Left ventricle myocardium superior (tissue), 1 donor: ENCODE measurements around the gene LYAR. TPM values are rescaled to one million over a fixed set of nuclear protein-coding genes. Genes with fewer than 3 reads are reported as not detected.

ENCODE experiments used
- ATAC-seq: fragments of 200-7000 bp; cut with Tn5 transposase; one replicate; pipeline ENCODE4 v1.9.1; 2020; ENCODE audit warnings: mild to moderate bottlenecking, moderate library complexity
- DNase-seq: peaks from one replicate; pipeline ENCODE4 v3.0.0-alpha.2; 2020
- intact Hi-C: fragments of 100-400 bp; cut with micrococcal nuclease; formaldehyde crosslinking; loops from one replicate; pipeline ENCODE4 v1.11.0; 2022
- total RNA-seq: library from RNA; stranded (reverse); fragmentation: NEBNext Ultra II Directional; extraction: Animal tissue kit (Norgen Biotek cat#: 25700); gene quantifications from one replicate; pipeline ENCODE4 v1.2.1, GENCODE V29; 2021
- donor health status: DM: no; HTN: yes; CAD: no; lungs with severe emphysema.

Gene LYAR
- total RNA-seq, 1 donor from 2014 or later: 10.0 TPM

DNA sequence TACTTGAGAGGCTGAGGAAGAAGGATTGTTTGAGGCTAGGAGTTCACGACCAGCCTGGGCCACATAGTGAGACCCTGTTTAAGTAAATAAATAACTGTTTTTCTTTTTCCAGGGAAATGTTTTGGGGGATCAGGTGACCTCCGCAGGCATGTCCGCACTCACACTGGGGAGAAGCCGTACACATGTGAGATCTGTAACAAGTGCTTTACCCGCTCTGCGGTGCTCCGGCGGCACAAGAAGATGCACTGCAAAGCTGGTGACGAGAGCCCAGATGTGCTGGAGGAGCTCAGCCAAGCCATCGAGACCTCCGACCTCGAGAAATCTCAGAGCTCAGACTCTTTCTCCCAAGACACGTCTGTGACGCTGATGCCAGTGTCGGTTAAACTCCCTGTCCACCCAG lies 30.6 kb upstream of the LYAR start:
- ATAC-seq: no peak
- intact Hi-C loops: no loop called here
- no peak for DNase-seq

DNA sequence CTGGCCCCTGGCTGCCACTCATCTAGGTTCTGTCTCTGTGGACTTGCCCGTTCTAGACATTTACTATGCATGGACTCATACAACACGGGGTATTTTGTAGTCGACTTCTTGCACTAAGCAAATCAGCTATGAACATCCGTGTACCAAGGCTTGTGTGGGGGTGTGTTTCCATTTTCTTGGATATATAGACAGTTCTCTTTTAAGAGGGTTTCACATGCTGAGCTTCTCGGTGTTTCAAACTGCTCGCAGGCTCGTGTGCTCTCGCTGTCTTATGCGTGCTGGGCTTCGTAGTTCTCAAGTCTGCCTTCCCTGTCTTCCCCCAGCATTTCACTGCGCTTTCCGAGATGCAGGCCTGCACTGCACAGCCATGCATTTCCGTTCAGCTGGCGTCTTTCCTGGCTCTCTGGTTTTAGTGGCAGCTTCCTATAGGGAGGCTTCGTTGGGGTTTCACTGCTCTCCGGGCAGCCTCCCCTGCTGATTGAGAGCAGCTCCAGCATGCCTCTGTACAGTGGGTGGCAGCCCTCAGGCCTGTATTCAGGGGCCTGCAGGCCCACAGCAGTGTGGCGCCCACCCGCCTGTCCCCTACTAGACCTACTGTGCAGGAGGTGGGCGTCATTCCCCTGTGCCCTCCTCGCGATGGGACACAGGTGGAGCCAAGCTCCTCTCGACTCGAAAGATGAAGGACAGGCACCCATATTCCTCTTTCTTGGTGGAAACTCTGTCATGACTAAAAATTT lies 27.7 kb upstream of the LYAR start:
- no peak for DNase-seq
- intact Hi-C loops: no loop called here
- no peak for ATAC-seq

DNA sequence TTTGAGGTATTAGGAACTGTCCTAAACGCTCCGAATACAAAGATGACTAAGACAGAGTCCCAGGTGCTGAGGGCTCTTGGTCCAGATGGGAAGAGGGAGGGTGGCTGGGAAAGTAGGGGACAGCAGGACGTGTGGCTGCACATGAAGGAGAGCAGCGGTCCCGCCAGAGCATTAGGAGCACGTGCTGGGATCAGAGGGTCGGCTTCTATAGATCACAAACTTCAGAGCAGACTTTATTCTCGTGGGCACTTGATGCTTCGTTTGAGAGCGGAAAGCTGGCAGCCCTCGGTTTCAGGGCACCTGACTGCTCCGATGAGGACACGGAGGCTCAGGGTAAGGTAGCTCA lies 26.2 kb upstream of the LYAR start:
- ATAC-seq (no peak), DNase-seq (no peak)
- intact Hi-C loops: no loop called here

DNA sequence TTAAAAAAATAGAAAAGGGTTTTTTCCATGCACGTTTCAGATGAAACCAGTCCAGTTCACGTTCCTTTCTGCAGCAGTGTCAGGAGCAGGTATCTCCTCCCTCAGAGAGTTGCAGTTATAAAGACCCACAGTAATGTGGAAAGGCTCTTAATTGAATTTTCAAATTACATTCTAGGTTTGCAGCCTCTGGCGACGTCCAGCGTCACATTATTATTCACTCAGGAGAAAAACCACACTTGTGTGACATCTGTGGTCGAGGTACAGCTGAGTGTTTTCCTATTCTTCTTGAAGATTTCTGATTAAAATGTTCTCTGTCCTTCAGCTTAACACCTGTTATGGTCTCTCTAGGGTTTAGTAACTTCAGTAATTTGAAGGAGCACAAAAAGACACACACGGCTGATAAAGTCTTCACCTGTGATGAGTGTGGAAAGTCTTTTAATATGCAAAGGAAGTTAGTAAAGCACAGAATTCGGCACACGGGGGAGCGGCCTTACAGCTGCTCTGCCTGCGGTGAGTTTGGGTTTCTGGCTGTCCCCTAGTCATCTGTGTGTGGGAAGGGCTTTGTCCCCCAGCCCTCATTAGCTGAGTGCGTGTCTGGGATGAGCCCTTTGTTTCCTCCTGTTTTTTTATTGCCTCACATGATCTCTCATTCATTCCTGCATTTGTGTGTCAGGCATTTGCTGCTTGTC lies 25.7 kb upstream of the LYAR start:
- ATAC-seq: no peak
- intact Hi-C loops: no loop called here
- no peak for DNase-seq

DNA sequence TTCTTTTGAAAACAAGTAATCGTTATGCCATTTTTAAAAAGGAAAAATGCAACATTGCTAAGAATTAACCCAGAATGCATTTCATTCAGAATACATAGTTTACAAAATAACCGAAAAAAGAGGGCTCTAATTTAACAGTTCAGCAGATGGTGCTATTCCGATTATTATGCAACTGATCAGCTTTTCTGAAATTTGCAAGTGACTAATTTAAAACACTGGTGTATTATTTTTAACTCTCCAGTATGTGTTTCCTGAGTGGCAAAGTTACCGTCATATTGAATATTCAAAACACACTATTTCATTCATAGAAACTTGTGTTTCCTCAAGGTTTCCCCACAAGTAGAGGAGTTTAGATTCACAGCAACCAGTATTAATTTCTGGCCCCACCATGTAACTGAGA lies 21.2 kb upstream of the LYAR start:
- no peak for DNase-seq
- intact Hi-C loops: no loop called here
- ATAC-seq: no peak

DNA sequence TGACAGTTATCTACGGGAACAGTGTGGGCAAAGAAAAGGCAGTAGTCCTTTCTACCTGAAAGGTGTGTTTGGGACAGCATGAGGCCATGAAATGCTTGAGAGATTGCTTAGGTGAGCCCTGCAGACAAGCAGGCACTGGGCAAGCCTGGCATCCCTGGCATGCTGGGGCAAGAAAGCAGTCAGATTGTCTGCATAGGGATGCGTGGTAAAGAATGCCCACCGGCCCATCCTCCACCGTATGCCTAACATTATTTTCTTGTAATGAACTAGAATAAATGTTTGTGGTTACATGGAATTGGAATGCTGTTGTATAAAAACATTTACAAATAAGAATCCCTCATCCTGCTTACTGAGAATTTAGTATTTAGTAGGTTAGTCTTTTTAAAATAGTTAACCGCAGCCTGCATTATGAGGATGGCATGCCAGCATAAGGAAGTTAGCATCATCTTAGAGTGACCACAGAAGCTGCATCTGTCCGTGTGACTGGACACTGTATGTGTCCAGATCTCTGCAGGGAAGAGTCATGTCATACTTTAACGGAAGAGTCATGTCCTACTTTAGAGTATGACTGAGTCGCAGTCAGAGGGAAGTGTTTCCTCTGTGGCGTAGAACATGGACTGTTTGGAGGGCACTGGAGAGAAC lies 19.0 kb upstream of the LYAR start:
- ATAC-seq (peak; percentile 37), DNase-seq (no peak)
- intact Hi-C loops: no loop called here

DNA sequence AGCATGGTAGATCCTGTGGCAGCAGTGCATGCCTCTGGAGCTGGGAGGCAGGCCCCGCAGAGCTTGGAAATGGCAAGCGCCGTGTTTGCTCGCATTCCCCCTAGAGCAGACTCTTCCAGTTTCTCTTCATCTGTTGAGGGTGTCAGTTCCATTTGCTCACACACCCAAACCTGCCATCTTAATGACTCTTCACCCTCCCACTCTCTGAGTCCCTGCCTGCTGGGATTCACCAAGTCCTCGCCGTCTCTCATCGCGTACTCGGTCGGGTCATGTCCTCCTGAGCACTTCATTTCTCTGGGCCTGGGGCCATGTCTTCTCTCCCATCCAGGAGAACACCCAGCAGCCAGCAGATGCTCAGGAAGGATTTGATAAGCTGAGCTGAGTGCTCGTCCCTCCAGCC lies 17.0 kb upstream of the LYAR start:
- DNase-seq (no peak), ATAC-seq (no peak)
- intact Hi-C loops: no loop called here

DNA sequence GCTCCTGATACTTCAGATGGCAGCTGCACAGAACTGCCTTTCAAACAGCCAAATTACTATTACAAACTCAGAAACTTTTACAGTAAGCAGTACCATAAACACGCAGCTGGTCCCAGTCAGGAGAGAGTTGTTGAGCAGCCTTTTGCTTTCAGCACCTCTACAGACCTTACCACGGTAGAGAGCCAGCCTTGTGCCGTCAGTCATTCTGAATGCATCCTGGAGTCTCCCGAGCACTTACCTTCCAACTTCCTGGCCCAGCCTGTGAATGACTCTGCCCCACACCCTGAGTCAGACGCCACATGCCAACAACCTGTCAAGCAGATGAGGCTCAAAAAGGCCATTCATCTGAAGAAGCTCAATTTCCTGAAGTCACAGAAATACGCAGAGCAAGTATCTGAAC lies 12.5 kb upstream of the LYAR start:
- DNase-seq: no peak
- ATAC-seq: peak; percentile 48

DNA sequence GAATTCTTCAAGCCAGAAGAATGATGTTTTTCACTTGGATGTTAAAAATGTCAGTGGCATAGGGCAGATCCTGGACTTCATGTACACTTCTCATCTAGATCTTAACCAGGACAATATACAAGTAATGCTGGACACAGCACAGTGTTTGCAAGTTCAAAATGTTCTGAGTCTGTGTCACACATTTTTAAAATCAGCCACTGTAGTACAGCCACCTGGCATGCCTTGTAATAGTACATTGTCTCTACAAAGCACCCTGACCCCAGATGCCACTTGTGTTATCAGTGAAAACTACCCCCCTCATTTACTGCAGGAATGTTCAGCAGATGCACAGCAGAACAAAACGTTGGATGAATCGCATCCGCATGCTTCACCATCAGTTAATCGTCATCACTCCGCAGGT lies 12.0 kb upstream of the LYAR start:
- ATAC-seq: peak; percentile 70
- intact Hi-C loops: no loop called here
- no peak for DNase-seq

More for the DNA sequence above, 12.5 kb upstream of the LYAR start:
- intact Hi-C loops: no loop called here

DNA sequence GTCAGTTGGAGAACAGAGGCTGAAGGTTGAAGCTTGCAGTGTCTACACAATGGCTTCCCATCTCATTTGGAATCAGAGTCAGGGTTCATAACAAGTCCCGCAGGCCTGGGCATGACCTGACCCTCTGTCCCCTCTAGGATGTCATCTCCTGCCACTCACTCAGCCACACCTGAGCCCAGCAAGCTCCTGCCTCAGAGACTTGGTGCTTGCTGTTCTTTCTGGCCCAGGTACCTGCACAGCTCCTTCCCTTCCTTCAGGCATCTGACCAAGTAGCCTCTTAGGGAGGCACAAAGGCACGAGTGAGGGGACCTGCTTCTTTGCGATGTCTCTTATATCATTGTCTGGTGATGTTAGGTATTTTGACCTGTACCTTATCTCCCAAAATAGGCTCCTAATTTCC lies 9.1 kb upstream of the LYAR start:
- DNase-seq (no peak), ATAC-seq (no peak)
- intact Hi-C loops: no loop called here

DNA sequence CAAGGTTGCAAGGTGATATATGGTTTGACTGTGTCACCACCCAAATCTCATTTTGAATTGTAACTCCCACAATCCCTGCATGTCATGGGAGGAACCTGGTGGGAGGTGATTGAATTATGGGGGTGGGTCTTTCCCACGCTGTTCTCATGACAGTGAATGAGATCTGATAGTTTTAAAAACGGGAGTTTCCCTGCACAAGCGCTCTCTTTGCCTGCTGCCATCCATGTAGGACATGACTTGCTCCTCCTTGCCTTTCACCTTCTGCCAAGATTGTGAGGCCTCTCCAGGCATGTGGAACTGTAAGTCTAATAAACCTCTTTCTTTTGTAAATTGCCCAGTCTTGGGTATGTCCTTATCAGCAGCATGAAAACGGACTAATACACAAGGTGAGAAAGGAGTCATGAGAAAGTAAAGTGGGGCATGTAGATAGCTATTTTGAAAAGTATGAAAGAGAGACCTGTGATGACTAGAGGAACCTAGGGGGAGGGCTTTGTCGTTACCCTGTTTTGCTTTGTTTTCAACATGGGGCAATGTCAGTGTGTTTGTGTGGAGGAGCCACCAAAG lies 6.4 kb upstream of the LYAR start:
- DNase-seq: no peak
- ATAC-seq: no peak
- intact Hi-C loops: no loop called here

DNA sequence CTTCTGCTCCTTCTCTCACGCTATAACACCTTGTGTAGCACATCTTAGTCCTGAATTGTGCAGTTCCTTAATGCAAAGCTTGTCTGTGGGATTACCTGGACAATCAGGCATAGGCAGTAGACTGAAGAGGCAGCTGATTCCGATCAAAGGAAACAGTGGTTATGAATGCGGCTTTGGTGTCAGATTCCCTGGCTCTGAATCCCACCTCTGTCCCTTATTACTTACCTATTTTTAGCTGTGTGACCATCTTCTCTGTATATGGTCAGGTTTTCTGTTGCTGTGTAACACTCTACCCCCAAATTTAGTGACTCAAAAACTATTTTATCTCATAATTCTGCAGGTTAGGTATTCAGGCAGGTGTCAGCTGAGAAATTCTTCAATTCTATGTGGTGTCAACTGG lies 3.3 kb upstream of the LYAR start:
- no peak for ATAC-seq
- no peak for DNase-seq
- intact Hi-C loops: no loop called here

DNA sequence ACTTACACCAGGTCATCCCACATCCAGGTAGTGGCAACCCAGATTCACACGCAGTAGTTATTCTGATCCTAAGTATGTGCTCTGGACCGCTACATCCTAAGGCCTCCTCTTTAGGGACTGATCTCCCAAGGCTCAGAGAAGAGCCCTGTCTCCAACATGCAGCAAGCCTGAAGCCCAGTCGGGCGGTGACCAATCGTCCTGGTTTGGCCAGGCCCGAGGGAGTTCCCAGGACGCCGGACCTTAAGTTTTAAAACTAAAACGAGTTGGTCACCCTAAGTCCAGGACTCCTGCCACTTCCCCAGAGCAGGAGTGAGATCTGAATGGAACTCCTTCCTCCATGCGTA lies 385 bp downstream of the LYAR start:
- intact Hi-C loops: no loop called here
- ATAC-seq: no peak

DNA sequence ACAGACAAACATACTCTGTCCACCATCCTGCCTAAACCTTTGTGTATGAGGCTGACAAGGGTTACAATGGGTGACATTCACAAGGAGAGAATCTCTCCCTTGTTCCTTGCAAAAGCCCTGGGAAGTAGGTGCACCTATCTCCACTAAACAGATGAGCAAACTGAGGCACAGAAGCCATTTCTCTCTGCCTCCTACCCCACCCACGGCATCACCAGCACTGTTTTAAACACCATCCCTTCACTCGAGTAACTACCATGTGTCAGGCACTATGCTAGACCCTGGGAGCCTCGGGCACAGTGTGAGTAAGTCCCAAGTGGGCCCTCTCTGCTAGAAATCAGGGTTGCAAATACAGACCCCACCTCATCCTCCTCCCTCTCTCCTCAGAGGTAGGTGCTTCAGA lies 899 bp downstream of the LYAR start:
- intact Hi-C loops: no loop called here
- DNase-seq (no peak), ATAC-seq (no peak)

More for the DNA sequence above, 385 bp downstream of the LYAR start:
- DNase-seq: no peak

DNA sequence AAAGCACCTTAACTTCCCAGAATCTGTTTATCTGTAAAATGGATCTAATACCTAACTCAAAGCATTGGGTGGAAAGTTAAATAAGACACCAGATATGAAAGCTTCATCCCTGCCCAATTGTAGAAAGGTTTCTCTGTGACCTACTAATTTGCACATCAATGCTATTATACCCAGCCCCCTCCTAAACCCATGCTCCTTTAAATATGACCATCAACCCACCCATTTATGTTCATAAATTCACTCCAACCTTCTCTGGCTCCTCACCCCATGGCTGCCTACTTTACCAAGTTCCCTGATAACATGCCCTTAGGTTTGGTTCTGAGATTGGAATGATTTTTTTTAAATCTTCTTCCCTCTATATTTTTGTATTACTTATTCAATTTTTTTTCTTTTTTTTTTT lies 1.9 kb downstream of the LYAR start:
- no peak for DNase-seq
- ATAC-seq: no peak
- intact Hi-C loops: no loop called here

DNA sequence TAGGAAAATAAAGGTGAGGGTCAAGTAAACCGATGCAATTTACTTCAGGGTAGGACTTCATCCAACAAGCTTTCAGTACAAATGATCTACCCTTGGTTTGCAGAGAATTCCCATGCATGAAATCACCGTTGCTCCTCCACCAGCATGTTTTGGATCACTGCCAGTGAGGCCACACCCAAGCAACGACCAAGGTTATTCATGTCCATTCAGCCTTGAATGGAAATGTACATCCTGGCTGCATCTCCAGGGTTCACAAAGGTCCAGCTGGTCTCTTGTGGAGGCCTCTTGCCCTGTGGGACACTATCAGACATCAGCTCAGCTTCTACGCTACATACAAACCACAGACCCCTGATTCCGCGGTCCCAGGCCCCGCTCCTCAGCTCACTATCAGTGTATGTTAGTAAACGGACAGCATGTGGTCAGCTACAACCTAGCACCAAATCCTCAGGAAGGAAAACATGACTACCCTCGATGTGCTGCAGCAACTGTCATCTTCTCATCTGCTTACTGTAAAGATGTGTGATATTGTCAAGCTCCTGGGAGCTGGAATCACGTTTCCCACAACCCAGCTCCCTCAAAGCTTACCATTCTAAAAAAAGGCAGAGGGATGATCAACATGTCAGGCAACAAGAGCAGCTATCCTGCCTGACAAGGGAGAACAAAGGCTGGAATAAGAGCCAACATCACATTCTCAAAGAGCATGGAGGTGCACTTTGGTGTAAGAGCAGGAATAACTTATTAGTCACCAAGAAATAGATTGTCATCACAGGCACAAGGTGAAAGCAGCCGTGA lies 4.9 kb downstream of the LYAR start:
- ATAC-seq (peak; percentile 40), DNase-seq (no peak)
- intact Hi-C loops: no loop called here

DNA sequence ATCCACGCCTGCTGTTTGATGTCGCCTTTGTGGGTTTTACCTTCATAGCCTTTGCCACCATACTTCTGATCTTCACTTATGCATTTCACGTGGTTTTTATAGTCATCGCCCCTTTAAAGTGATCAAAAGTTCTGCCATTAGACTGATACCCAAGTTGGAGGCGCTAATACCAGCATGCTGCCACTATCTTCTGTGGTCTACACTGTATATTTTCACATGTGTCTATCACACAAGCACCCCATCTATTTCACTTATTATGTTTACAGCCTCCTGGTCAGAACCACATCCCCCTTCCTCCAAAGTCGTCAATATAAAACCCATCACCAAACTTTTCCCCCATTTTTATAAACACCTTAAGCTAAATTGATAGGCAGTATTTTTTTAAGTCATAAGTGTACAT lies 8.2 kb downstream of the LYAR start:
- intact Hi-C loops: no loop called here
- no peak for DNase-seq
- no peak for ATAC-seq

DNA sequence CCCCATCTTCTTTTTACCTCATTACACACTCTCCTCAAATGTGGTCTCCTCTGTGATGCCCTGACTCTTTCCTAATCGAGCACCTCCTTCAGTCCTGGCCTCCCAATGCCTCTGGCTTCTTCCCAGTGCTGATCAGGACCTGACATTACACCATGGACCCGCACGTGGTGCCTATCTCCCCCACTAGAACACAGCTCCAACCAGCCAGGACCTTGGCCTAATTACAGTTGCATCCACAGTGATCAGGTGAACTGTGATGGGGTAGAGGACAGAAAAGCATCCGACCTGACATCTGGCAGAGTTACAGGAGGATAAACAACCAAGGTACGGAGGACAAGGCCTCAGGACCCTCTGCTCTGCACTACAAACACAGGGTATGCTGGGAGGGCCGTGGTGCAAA lies 12.4 kb downstream of the LYAR start:
- ATAC-seq (no peak), DNase-seq (no peak)
- intact Hi-C loops: no loop called here

DNA sequence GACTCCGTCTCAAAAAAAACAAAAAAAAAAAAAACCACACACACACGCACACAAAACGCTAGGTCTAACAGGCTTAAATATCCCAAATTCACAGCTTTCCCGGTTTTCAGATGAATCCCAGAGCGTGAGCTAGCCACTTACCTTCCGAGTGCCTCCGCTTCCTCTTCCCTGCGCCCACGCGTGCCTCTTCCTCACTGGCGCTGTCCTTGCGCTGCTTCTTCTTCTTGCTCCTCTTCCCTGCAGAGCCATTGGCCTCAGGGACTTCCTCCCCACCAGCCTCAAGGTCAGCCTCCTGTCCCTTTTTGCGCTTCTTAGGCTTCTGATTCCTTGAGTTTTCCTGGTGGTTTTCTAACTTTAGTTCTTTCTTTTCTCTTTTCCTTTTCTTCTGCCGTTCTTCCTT lies 15.7 kb downstream of the LYAR start:
- intact Hi-C loops: no loop called here
- ATAC-seq (no peak), DNase-seq (no peak)

DNA sequence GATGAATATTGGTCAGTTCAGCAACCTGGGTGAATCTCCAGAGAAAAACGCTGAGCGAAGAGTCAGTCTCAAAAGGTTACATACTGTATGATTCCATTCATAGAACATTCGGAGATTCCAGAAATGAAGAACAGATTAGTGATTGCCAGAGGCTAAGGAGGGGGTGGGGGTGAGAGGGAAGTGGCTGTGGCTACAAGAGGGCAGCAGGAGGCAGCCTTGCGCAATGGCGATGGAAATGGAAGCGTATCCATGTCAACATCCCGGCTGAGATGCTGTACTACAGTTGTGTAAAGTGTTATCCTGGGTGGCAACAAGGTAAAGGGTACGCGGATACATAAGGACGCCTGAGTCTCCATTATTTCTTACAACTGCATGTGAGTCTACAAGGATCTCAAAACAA lies 18.0 kb downstream of the LYAR start:
- no peak for ATAC-seq
- intact Hi-C loops: no loop called here
- DNase-seq: no peak
